Activated CD8-positive, alpha-beta T cell treated with anti-CD3 and anti-CD28 coated beads, Interleukin-2, amount 10 ng/mL, durations not matched to agents 7 days and 5 days (primary cell): ENCODE results near the gene GLUD2. TPM values are rescaled to one million over a fixed set of nuclear protein-coding genes. Genes with fewer than 3 reads are reported as not detected.
"Not testable (repeated sequence)": the region's sequence is repeated elsewhere in the genome, so short reads cannot be mapped to it uniquely, and the experiment has no call there.

Experiments
- ATAC-seq: fragments of 150-1000 bp; cut with Tn5 transposase; one replicate; pipeline ENCODE4 v1.10.0; 2021; ENCODE audit warnings: moderate library complexity
- CTCF ChIA-PET: fragments of 350-600 bp; sonication (Branson Sonifier 250); formaldehyde crosslinking; loops from one replicate; lab custom pipeline; 2021; ENCODE audit warnings: antibody characterized with exemption; lab: Charles Lee
- POLR2A ChIA-PET: fragments of 350-600 bp; sonication (Branson Sonifier 250); formaldehyde crosslinking; loops from one replicate; lab custom pipeline; 2021; ENCODE audit warnings: antibody characterized with exemption; lab: Charles Lee
- DNase-seq: peaks from one replicate; pipeline ENCODE4 v3.0.0-alpha.2; 2020
- H3K27ac Mint-ChIP-seq: one replicate; pipeline ENCODE4 v1.8.0; 2021; ENCODE audit warnings: mild to moderate bottlenecking, mixed read lengths
- H3K27me3 Mint-ChIP-seq: one replicate; pipeline ENCODE4 v1.8.0; 2021; ENCODE audit warnings: low read depth, mixed read lengths
- H3K36me3 Mint-ChIP-seq: one replicate; pipeline ENCODE4 v1.8.0; 2021; ENCODE audit warnings: low read depth, mixed read lengths
- H3K4me1 Mint-ChIP-seq: one replicate; pipeline ENCODE4 v1.8.0; 2021; ENCODE audit warnings: low read depth, mixed read lengths
- H3K4me3 Mint-ChIP-seq: one replicate; pipeline ENCODE4 v1.8.0; 2021; ENCODE audit warnings: mild to moderate bottlenecking, mixed read lengths
- H3K9me3 Mint-ChIP-seq: one replicate; pipeline ENCODE4 v1.8.0; 2022; ENCODE audit warnings: mixed read lengths; ENCODE audit not compliant: insufficient read depth
- total RNA-seq, 2 experiments: library from RNA; stranded (reverse); gene quantifications; one replicate each; pipeline ENCODE4 v1.2.3, GENCODE V29; 2021

The GLUD2 gene
- total RNA-seq, 2 experiments from 2014 or later, result 0.60 to 0.87 TPM

- DNase-seq (no peak), ATAC-seq (no peak)
- Mint-ChIP-seq H3K4me1 (no peaks in the 10 kb centered on the region), H3K36me3 (no peaks in the 10 kb centered on the region), H3K9me3 (no peaks in the 10 kb centered on the region), H3K27me3 (no peaks in the 10 kb centered on the region), H3K27ac (no peak overlapping the region), H3K4me3 (no peak overlapping the region)
- ChIA-PET POLR2A (no interaction called here), CTCF (no interaction called here)
These were observed 11.3 kb upstream of the GLUD2 start for GRCh38 chrX:121036137-121036536.

DNA sequence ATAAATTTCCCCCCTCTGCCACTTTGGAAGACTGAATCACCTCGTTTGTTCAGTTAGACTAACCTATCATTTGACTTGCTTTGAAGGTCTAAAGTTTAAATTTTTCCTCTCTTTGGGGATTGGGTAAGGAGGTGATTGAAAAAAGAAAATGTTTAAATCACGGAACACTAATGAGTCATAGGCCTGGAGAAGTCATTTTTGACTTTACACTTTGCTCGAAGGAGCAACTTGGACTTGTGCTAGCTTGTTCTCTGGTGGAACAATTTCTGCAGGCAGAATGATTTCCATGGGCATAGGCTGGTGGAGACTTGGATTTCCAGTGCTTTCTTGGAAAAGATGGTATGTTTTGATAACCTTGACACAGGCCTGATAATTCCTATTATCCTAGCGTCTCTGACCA, 10.5 kb upstream of the GLUD2 start:
- ATAC-seq (no peak), DNase-seq (no peak)
- POLR2A ChIA-PET, result no interaction called here
- Mint-ChIP-seq H3K36me3 (no peaks in the 10 kb centered on the region), H3K4me1 (no peaks in the 10 kb centered on the region), H3K27ac (no peak overlapping the region), H3K9me3 (no peaks in the 10 kb centered on the region), H3K27me3 (no peaks in the 10 kb centered on the region), H3K4me3 (no peak overlapping the region)
- CTCF ChIA-PET, result no interaction called here

GRCh38 chrX:121050781-121051180, 3.4 kb downstream of the GLUD2 start:
- Mint-ChIP-seq H3K27ac (no peak overlapping the region), H3K4me1 (no peaks in the 10 kb centered on the region), H3K36me3 (no peaks in the 10 kb centered on the region), H3K9me3 (no peaks in the 10 kb centered on the region), H3K27me3 (peaks cover 5% of the 10 kb centered on the region), H3K4me3 (no peak overlapping the region)
- ChIA-PET POLR2A (no interaction called here), CTCF (no interaction called here)
- no peak for ATAC-seq
- no peak for DNase-seq

GRCh38 chrX:121052122-121052521, 4.7 kb downstream of the GLUD2 start:
- DNase-seq (no peak), ATAC-seq (no peak)
- Mint-ChIP-seq H3K36me3 (no peaks in the 10 kb centered on the region), H3K9me3 (no peaks in the 10 kb centered on the region), H3K27ac (no peak overlapping the region), H3K4me1 (no peaks in the 10 kb centered on the region), H3K4me3 (no peak overlapping the region), H3K27me3 (peaks cover 5% of the 10 kb centered on the region)
- POLR2A ChIA-PET, result no interaction called here
- CTCF ChIA-PET, result no interaction called here

DNA sequence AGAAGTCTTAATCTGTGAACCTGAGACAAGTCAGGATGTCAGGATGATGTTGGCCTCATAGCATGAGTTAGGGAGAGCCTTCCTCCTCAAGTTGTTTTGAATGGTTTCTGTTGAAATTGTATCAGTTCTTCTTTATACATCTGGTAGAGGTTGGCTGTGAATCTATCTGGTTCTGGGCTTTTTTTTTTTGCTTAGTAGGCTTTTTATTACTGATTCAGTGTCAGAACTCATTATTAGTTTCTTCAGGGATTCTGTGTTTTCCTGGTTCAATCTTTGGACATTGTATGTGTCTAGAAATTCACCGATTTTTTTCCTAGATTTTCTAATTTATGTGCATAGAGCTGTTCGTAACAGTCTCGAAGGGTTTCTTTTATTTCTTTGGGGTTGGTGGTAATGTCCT, 14.9 kb downstream of the GLUD2 start:
- ChIA-PET CTCF (no interaction called here), POLR2A (no interaction called here)
- no peak overlapping the region for H3K27ac Mint-ChIP-seq
- H3K4me3 Mint-ChIP-seq, result no peak overlapping the region
- H3K4me1 Mint-ChIP-seq, result no peaks in the 10 kb centered on the region
- no peaks in the 10 kb centered on the region for H3K36me3 Mint-ChIP-seq
- DNase-seq (no peak), ATAC-seq (no peak)
- H3K27me3 Mint-ChIP-seq, result no peaks in the 10 kb centered on the region
- H3K9me3 Mint-ChIP-seq, result no peaks in the 10 kb centered on the region

GRCh38 chrX:121064579-121064978, 17.2 kb downstream of the GLUD2 start:
- POLR2A ChIA-PET, result no interaction called here
- no peaks in the 10 kb centered on the region for H3K9me3 Mint-ChIP-seq
- DNase-seq (no peak), ATAC-seq (no peak)
- H3K27me3 Mint-ChIP-seq, result no peaks in the 10 kb centered on the region
- no peaks in the 10 kb centered on the region for H3K4me1 Mint-ChIP-seq
- CTCF ChIA-PET, result no interaction called here
- no peak overlapping the region for H3K4me3 Mint-ChIP-seq
- H3K27ac Mint-ChIP-seq, result no peak overlapping the region
- H3K36me3 Mint-ChIP-seq, result no peaks in the 10 kb centered on the region

- CTCF ChIA-PET, ATAC-seq, H3K4me3 Mint-ChIP-seq, DNase-seq, H3K36me3 Mint-ChIP-seq, POLR2A ChIA-PET, H3K4me1 Mint-ChIP-seq, H3K27ac Mint-ChIP-seq, H3K27me3 Mint-ChIP-seq, H3K9me3 Mint-ChIP-seq: not testable (repeated sequence)
These were observed 36.8 kb downstream of the GLUD2 start for GRCh38 chrX:121084247-121084646.

DNA sequence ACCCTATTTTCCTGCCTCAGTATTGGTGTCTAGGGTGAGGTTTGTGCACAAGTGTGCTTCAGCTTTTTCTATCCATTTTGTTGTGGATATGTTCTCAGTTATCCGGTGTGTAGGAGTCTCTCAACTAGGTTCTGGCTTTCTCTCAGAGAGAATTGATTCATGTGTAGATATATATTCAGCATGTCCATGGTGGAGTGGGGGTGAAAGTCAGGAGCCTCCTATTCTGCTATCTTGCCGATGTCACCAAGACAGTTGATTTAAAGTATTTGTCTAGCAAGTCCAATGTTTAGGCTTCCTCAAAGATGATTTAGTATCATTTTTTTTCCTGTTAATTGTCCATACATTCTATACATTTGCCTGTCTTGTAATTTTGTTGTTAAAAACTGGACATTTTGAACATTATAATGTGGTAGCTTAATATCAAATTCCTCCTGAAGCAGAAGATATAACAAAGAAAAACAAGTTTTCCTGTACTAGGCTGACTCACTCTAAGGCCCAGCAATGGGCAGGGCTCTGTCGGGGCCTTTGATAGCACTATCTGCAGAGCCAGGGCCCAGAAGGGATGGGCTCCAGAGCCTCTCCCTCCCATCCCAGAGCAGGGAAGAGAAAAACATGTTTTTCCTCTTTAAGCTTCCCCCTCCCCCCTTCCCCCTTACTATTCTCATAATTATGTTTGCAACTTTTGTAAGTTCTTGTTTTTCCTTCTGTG, 37.6 kb downstream of the GLUD2 start:
- Mint-ChIP-seq H3K4me1 (no peaks in the 10 kb centered on the region), H3K27me3 (no peaks in the 10 kb centered on the region), H3K36me3 (no peaks in the 10 kb centered on the region), H3K27ac (no peak overlapping the region), H3K9me3 (no peaks in the 10 kb centered on the region), H3K4me3 (no peak overlapping the region)
- ChIA-PET CTCF (no interaction called here), POLR2A (no interaction called here)
- DNase-seq (no peak), ATAC-seq (no peak)

- Mint-ChIP-seq H3K4me1 (no peaks in the 10 kb centered on the region), H3K27ac (no peak overlapping the region), H3K36me3 (no peaks in the 10 kb centered on the region), H3K9me3 (no peaks in the 10 kb centered on the region), H3K4me3 (no peak overlapping the region), H3K27me3 (no peaks in the 10 kb centered on the region)
- DNase-seq (no peak), ATAC-seq (no peak)
- ChIA-PET CTCF (no interaction called here), POLR2A (no interaction called here)
These were observed 38.2 kb downstream of the GLUD2 start for GRCh38 chrX:121085612-121086010.

- Mint-ChIP-seq H3K36me3 (no peaks in the 10 kb centered on the region), H3K27me3 (no peaks in the 10 kb centered on the region), H3K27ac (no peak overlapping the region), H3K9me3 (no peaks in the 10 kb centered on the region), H3K4me3 (no peak overlapping the region), H3K4me1 (no peaks in the 10 kb centered on the region)
- DNase-seq (no peak), ATAC-seq (no peak)
- ChIA-PET POLR2A (no interaction called here), CTCF (no interaction called here)
These were observed 45.6 kb downstream of the GLUD2 start for GRCh38 chrX:121093011-121093410.

Other genes starting within 250 kb of the GLUD2 start
- gene CT47B1, start 171.7 kb upstream of the GLUD2 start, total RNA-seq, result not detected
- not detected for gene CT47A11, start 110.5 kb upstream of the GLUD2 start, total RNA-seq
- not detected for gene CT47A10, start 105.6 kb upstream of the GLUD2 start, total RNA-seq
- not detected for gene CT47A9, start 100.7 kb upstream of the GLUD2 start, total RNA-seq
- not detected for gene CT47A8, start 95.9 kb upstream of the GLUD2 start, total RNA-seq
- gene CT47A7, start 91.0 kb upstream of the GLUD2 start, total RNA-seq, result not detected
- not detected for gene CT47A6, start 86.1 kb upstream of the GLUD2 start, total RNA-seq
- not detected for gene CT47A5, start 81.3 kb upstream of the GLUD2 start, total RNA-seq
- gene CT47A4, start 76.4 kb upstream of the GLUD2 start, total RNA-seq, result not detected
- not detected for gene CT47A3, start 71.5 kb upstream of the GLUD2 start, total RNA-seq
- not detected for gene CT47A2, start 66.7 kb upstream of the GLUD2 start, total RNA-seq
- not detected for gene CT47A1, start 61.9 kb upstream of the GLUD2 start, total RNA-seq